Stimulated activated CD4-positive, alpha-beta T cell treated with anti-CD3 and anti-CD28 coated beads, TNF-alpha, amount 100 ng/mL, for 1 hour (primary cell): ENCODE measurements around the gene SERPINB12.

ENCODE experiments used
- DNase-seq, 3 donors: peaks; one replicate each; pipeline ENCODE4 v3.0.0-alpha.2; 2020; ENCODE audit warnings: low read depth in 3 of 3, low spot score in 1 of 3

The SERPINB12 gene

GRCh38 chr18:63596964-63597363 lies 54.8 kb downstream of the SERPINB12 start:
- DNase-seq, result no peak

- DNase-seq, result no peak
Observed at GRCh38 chr18:63603355-63603754, 61.2 kb downstream of the SERPINB12 start.

- no peak for DNase-seq
Observed at GRCh38 chr18:63603772-63604171, 61.6 kb downstream of the SERPINB12 start.

GRCh38 chr18:63604791-63605567 lies 62.8 kb downstream of the SERPINB12 start:
- DNase-seq, result no peak

DNA sequence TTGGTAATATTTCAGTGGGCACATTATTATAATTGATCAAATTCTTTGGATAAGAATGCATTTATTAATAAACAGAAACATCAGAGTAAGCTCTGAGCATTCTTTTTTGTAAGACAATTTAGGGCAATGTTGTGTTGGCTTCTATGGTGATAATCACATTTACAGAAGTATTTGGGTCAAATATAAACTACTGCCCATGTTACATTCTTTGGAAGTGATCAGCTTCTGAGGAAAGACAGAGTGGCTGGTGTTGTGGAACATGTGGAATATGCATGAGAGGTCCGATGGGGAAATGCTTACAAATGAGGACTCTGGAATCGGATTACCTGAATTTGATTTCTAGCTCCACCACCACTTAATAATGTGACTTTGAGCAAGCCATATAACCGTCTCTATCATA lies 64.4 kb downstream of the SERPINB12 start:
- DNase-seq, result no peak

GRCh38 chr18:63613420-63613819 lies 71.3 kb downstream of the SERPINB12 start:
- DNase-seq, result no peak

GRCh38 chr18:63617049-63617914 lies 75.1 kb downstream of the SERPINB12 start:
- no peak for DNase-seq

GRCh38 chr18:63617915-63618234 lies 75.7 kb downstream of the SERPINB12 start:
- DNase-seq, result no peak
